Breast epithelium (tissue), 4 donors: ENCODE measurements around the gene CCT4. TPM values are rescaled to one million over a fixed set of nuclear protein-coding genes. Genes with fewer than 3 reads are reported as not detected.

Experiments used
- DNase-seq, 2 donors: peaks; one replicate each; pipeline ENCODE4 v3.0.0-alpha.2; 2019; ENCODE audit warnings: low spot score in 2 of 2
- H3K27ac ChIP-seq, 2 donors: fragments of 200-600 bp; sonication (generic) in 1 of 2; one replicate each; pipeline ENCODE4 v1.5.1; 2016 to 2019; ENCODE audit warnings: mild to moderate bottlenecking in 1 of 2
- H3K27me3 ChIP-seq, 2 donors: fragments of 200-600 bp; sonication (generic) in 1 of 2; one replicate each; pipeline versions ENCODE4 v1.5.1 to v1.6.0; 2017 to 2019; ENCODE audit warnings: control low read depth in 1 of 2, mild to moderate bottlenecking in 1 of 2
- H3K36me3 ChIP-seq: fragments of 200-600 bp; one replicate; pipeline ENCODE4 v1.5.1; 2019
- H3K4me1 ChIP-seq, 2 donors: fragments of 200-600 bp; sonication (generic); one replicate each; pipeline ENCODE4 v1.5.1; 2016 to 2019; ENCODE audit warnings: control low read depth in 1 of 2
- H3K4me3 ChIP-seq, 3 donors: fragments of 200-600 bp; sonication (generic); 1 replicate in 2 of 3; 2 replicates in 1 of 3; pipeline ENCODE4 v1.5.1; 2016 to 2019; ENCODE audit warnings: mild to moderate bottlenecking in 3 of 3, moderate library complexity in 2 of 3
- H3K9me3 ChIP-seq, 2 donors: fragments of 200-600 bp; sonication (generic) in 1 of 2; one replicate each; pipeline ENCODE4 v1.5.1; 2016 to 2019; ENCODE audit warnings: control low read depth in 1 of 2
- POLR2A ChIP-seq: fragments of 450-650 bp; IDR thresholded peaks from one replicate; pipeline ENCODE4 v1.6.1; 2016; ENCODE audit warnings: antibody characterized with exemption, mild to moderate bottlenecking, moderate library complexity
- POLR2AphosphoS5 ChIP-seq, 3 donors: sonication (generic); formaldehyde crosslinking; IDR thresholded peaks; one replicate each; pipeline ENCODE4 v1.6.1; 2017; ENCODE audit warnings: antibody characterized with exemption in 3 of 3
- intact Hi-C: fragments of 100-400 bp; cut with DNase I; formaldehyde crosslinking; loops from one replicate; pipeline ENCODE4 v1.15.1; 2023; ENCODE audit warnings: low total_unique reads
- total RNA-seq, 3 donors: library from RNA; depleted of rRNA; stranded (reverse); fragments of >200 nt; gene quantifications; one replicate each; pipeline ENCODE4 v1.1.0, GENCODE V29; 2016
- TF ChIP-seq, protein P1 (sequence below), 3 donors: fragments of 450-650 bp; IDR thresholded peaks; one replicate each; pipeline ENCODE4 v1.5.1; 2016 to 2017; ENCODE audit warnings: antibody characterized with exemption in 3 of 3, mild to moderate bottlenecking in 3 of 3, moderate library complexity in 3 of 3

The CCT4 gene
- total RNA-seq, 3 donors from 2014 or later: 73.3 to 119 (median 82.9) TPM

- Histone ChIP-seq H3K36me3 (no peaks in the 10 kb centered on the region), H3K4me1 (no peaks in the 10 kb centered on the region), H3K27ac (no peak overlapping the region), H3K9me3 (no peaks in the 10 kb centered on the region), H3K4me3 (no peak overlapping the region), H3K27me3 (no peaks in the 10 kb centered on the region)
- intact Hi-C loops: no loop called here
- TF ChIP-seq POLR2A (no peak), POLR2AphosphoS5 (IDR thresholded peaks at IDR 0.05) (no peak)
- TF ChIP-seq, protein P1, sequence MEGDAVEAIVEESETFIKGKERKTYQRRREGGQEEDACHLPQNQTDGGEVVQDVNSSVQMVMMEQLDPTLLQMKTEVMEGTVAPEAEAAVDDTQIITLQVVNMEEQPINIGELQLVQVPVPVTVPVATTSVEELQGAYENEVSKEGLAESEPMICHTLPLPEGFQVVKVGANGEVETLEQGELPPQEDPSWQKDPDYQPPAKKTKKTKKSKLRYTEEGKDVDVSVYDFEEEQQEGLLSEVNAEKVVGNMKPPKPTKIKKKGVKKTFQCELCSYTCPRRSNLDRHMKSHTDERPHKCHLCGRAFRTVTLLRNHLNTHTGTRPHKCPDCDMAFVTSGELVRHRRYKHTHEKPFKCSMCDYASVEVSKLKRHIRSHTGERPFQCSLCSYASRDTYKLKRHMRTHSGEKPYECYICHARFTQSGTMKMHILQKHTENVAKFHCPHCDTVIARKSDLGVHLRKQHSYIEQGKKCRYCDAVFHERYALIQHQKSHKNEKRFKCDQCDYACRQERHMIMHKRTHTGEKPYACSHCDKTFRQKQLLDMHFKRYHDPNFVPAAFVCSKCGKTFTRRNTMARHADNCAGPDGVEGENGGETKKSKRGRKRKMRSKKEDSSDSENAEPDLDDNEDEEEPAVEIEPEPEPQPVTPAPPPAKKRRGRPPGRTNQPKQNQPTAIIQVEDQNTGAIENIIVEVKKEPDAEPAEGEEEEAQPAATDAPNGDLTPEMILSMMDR (IDR thresholded peaks at IDR 0.05): no peak
- no peak for DNase-seq
Measured at GRCh38 chr2:61911510-61911909, 23.1 kb upstream of the CCT4 start.

GRCh38 chr2:61910603-61911002, 22.1 kb upstream of the CCT4 start:
- no peak for DNase-seq
- Histone ChIP-seq H3K4me1 (no peaks in the 10 kb centered on the region), H3K9me3 (no peaks in the 10 kb centered on the region), H3K27ac (no peak overlapping the region), H3K4me3 (no peak overlapping the region), H3K36me3 (no peaks in the 10 kb centered on the region), H3K27me3 (no peaks in the 10 kb centered on the region)
- intact Hi-C loops: no loop called here
- TF ChIP-seq POLR2AphosphoS5 (IDR thresholded peaks at IDR 0.05) (no peak), POLR2A (no peak)
- TF ChIP-seq, protein P1 (IDR thresholded peaks at IDR 0.05): no peak

GRCh38 chr2:61909116-61909515, 20.7 kb upstream of the CCT4 start:
- Histone ChIP-seq H3K27ac (no peak overlapping the region), H3K36me3 (no peaks in the 10 kb centered on the region), H3K4me1 (no peaks in the 10 kb centered on the region), H3K4me3 (no peak overlapping the region), H3K9me3 (no peaks in the 10 kb centered on the region), H3K27me3 (no peaks in the 10 kb centered on the region)
- intact Hi-C loops: no loop called here
- no peak for DNase-seq
- TF ChIP-seq POLR2AphosphoS5 (IDR thresholded peaks at IDR 0.05) (no peak), POLR2A (no peak)
- TF ChIP-seq, protein P1 (IDR thresholded peaks at IDR 0.05): no peak

GRCh38 chr2:61906186-61906470, 17.7 kb upstream of the CCT4 start:
- intact Hi-C loops: no loop called here
- H3K27me3 ChIP-seq: no peaks in the 10 kb centered on the region
- TF ChIP-seq POLR2AphosphoS5 (IDR thresholded peaks at IDR 0.05) (no peak), POLR2A (no peak)
- TF ChIP-seq, protein P1 (IDR thresholded peaks at IDR 0.05): no peak
- H3K4me1 ChIP-seq: no peaks in the 10 kb centered on the region
- peak overlapping the region; percentile 78 to 80 for H3K27ac ChIP-seq
- H3K9me3 ChIP-seq: no peaks in the 10 kb centered on the region
- peak overlapping the region; percentile 79 to 86 (median 83) for H3K4me3 ChIP-seq
- DNase-seq: no peak
- no peaks in the 10 kb centered on the region for H3K36me3 ChIP-seq

DNA sequence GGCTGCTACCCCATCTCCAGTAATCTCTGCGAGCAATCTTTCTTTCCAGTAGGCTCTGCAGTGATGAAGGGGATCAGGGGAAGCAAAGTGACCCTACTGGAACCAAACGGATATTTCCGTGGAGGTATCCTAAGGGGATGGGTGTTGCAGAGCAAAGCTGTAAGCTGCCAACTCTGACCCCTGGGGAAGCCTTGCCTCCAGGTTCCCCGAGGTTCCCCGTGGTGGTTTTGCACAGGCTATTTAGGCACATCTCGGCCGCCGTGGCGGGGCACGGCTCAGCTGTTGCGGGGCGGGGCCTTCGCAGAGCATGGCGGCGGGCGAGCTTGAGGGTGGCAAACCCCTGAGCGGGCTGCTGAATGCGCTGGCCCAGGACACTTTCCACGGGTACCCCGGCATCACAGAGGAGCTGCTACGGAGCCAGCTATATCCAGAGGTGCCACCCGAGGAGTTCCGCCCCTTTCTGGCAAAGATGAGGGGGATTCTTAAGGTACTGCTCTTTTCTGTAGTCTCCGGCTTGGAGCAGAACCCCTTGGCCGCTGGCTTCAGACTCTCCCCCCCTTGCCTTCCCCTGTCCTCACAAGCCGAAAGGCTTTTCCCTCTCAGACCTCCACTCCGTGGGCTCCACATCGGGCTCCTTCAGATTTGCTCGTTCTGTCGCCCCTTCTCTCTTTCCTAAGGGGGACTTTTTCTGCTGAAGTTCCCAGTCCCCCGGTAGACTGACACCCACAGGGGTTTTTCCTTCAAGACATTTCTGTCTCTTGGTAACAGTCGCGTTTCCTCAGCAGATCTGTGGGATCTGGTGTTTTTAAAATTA, 17.1 kb upstream of the CCT4 start, which contains the start of gene COMMD1:
Gene COMMD1, plus strand, starts transcription at position 303 of the 814 bp plus-strand sequence. Its CDS starts 5 bp downstream, at position 308.
- no peak for TF ChIP-seq POLR2A
- peak in 2 of 3 donors; percentile 45 to 60 for TF ChIP-seq POLR2AphosphoS5 (IDR thresholded peaks at IDR 0.05)
- TF ChIP-seq, protein P1 (IDR thresholded peaks at IDR 0.05): no peak
- intact Hi-C loops: no loop called here
- peak within 1 kb of the TSS; percentile 78 to 80 for H3K27ac ChIP-seq

More for the DNA sequence above, 17.1 kb upstream of the CCT4 start, which contains the start of gene COMMD1:
- no peaks in the 10 kb centered on the region for H3K4me1 ChIP-seq
- no peaks in the 10 kb centered on the region for H3K9me3 ChIP-seq
- no peaks in the 10 kb centered on the region for H3K36me3 ChIP-seq
- peak; percentile 59 to 78 for DNase-seq
- H3K4me3 ChIP-seq: peak within 1 kb of the TSS; percentile 79 to 86 (median 83)
- no peaks in the 10 kb centered on the region for H3K27me3 ChIP-seq
